Mesenchymal stem cell (in vitro differentiated cells and primary cell): Measurements from ENCODE around the gene PHRF1.

ENCODE experiments used
- DNase-seq: peaks from one replicate; pipeline ENCODE4 v3.0.0-alpha.2; 2013
- H2AFZ ChIP-seq: one replicate; pipeline ENCODE4 v1.6.1; 2013; ENCODE audit warnings: low read depth, mild to moderate bottlenecking, control low read depth, inconsistent platforms, low read length, moderate library complexity
- H2AK5ac ChIP-seq: 2 replicates; pipeline ENCODE4 v1.6.1; 2013; ENCODE audit warnings: low read length, moderate library complexity, mild to moderate bottlenecking, inconsistent platforms; ENCODE audit not compliant: severe bottlenecking
- H2BK120ac ChIP-seq: one replicate; pipeline ENCODE4 v1.6.1; 2013; ENCODE audit warnings: low read depth, mild to moderate bottlenecking, inconsistent platforms, low read length, moderate library complexity
- H2BK12ac ChIP-seq, 2 experiments: one replicate each; pipeline ENCODE4 v1.6.1; 2013; ENCODE audit warnings: inconsistent platforms in 2 of 2, low read length in 2 of 2, mild to moderate bottlenecking in 2 of 2, moderate library complexity in 2 of 2, control low read depth in 1 of 2
- H2BK15ac ChIP-seq: one replicate; pipeline ENCODE4 v1.6.1; 2013; ENCODE audit warnings: mild to moderate bottlenecking, low read depth, inconsistent platforms; ENCODE audit not compliant: poor library complexity, severe bottlenecking
- H2BK5ac ChIP-seq: 2 replicates; pipeline ENCODE4 v1.6.1; 2013; ENCODE audit warnings: low read depth, mild to moderate bottlenecking, low read length, control low read depth, inconsistent platforms; ENCODE audit not compliant: poor library complexity, severe bottlenecking
- H3K14ac ChIP-seq, 2 experiments: one replicate each; pipeline ENCODE4 v1.6.1; 2013; ENCODE audit warnings: inconsistent platforms in 2 of 2, low read length in 2 of 2, control low read depth in 1 of 2, mild to moderate bottlenecking in 1 of 2, moderate library complexity in 1 of 2
- H3K18ac ChIP-seq, 2 experiments: one replicate each; pipeline ENCODE4 v1.6.1; 2013; ENCODE audit warnings: inconsistent platforms in 2 of 2, low read length in 2 of 2, control low read depth in 1 of 2, low read depth in 1 of 2, mild to moderate bottlenecking in 1 of 2
- H3K23ac ChIP-seq, 2 experiments: one replicate each; pipeline ENCODE4 v1.6.1; 2013; ENCODE audit warnings: inconsistent platforms in 2 of 2, low read length in 2 of 2, mild to moderate bottlenecking in 2 of 2, moderate library complexity in 2 of 2, control low read depth in 1 of 2
- H3K27ac ChIP-seq: 2 replicates; pipeline ENCODE4 v1.5.1; 2013; ENCODE audit warnings: mild to moderate bottlenecking, moderate library complexity, low read length, control low read depth, inconsistent platforms; ENCODE audit not compliant: poor library complexity, severe bottlenecking
- H3K27me3 ChIP-seq, 2 experiments: 2 replicates each; pipeline versions ENCODE4 v1.6.1 to v1.7.0; 2013; ENCODE audit warnings: low read length in 2 of 2, mild to moderate bottlenecking in 2 of 2, moderate library complexity in 2 of 2, control low read depth in 1 of 2, inconsistent platforms in 1 of 2; ENCODE audit not compliant: control insufficient read depth in 1 of 2, insufficient read depth in 1 of 2
- H3K36me3 ChIP-seq, 2 experiments: 2 replicates each; pipeline versions ENCODE4 v1.6.1 to v1.7.0; 2013; ENCODE audit warnings: low read length in 2 of 2, control low read depth in 1 of 2, inconsistent platforms in 1 of 2, low read depth in 1 of 2, mild to moderate bottlenecking in 1 of 2; ENCODE audit not compliant: insufficient read depth in 2 of 2, control insufficient read depth in 1 of 2
- H3K4ac ChIP-seq, 2 experiments: one replicate each; pipeline ENCODE4 v1.6.1; 2013; ENCODE audit warnings: inconsistent platforms in 2 of 2, low read length in 2 of 2, mild to moderate bottlenecking in 2 of 2, moderate library complexity in 2 of 2, control low read depth in 1 of 2, low read depth in 1 of 2
- H3K4me1 ChIP-seq: 2 replicates; pipeline ENCODE4 v1.6.1; 2013; ENCODE audit warnings: low read depth, low read length, control low read depth; ENCODE audit not compliant: control insufficient read depth, insufficient read depth
- H3K4me2 ChIP-seq: 2 replicates; pipeline ENCODE4 v1.6.1; 2013; ENCODE audit warnings: low read length, mild to moderate bottlenecking, inconsistent platforms; ENCODE audit not compliant: poor library complexity, severe bottlenecking
- H3K4me3 ChIP-seq, 2 experiments: 2 replicates each; pipeline versions ENCODE4 v1.5.1 to v1.7.0; 2013; ENCODE audit warnings: low read length in 2 of 2, mild to moderate bottlenecking in 2 of 2, control low read depth in 1 of 2, low read depth in 1 of 2; ENCODE audit not compliant: insufficient read depth in 1 of 2
- H3K79me1 ChIP-seq: replicated peaks from 2 replicates; pipeline ENCODE4 v1.6.1; 2013; ENCODE audit warnings: mild to moderate bottlenecking, control low read depth, low read length, inconsistent platforms; ENCODE audit not compliant: poor library complexity, severe bottlenecking
- H3K9ac ChIP-seq: 2 replicates; pipeline ENCODE4 v1.7.0; 2013; ENCODE audit warnings: mild to moderate bottlenecking, low read length, moderate library complexity
- H3K9me3 ChIP-seq: 2 replicates; pipeline ENCODE4 v1.7.0; 2013; ENCODE audit warnings: mild to moderate bottlenecking, low read length; ENCODE audit not compliant: control insufficient read depth
- H4K8ac ChIP-seq: one replicate; pipeline ENCODE4 v1.6.1; 2013; ENCODE audit warnings: inconsistent platforms, mild to moderate bottlenecking, low read length, moderate library complexity
- H4K91ac ChIP-seq: one replicate; pipeline ENCODE4 v1.6.1; 2013; ENCODE audit warnings: mild to moderate bottlenecking, low read length, inconsistent platforms
- WGBS: methylation state at CpG from one replicate; pipeline ENCODE4 v1.1.7; 2013; ENCODE audit warnings: mixed read lengths; 5-methylcytosine and 5-hydroxymethylcytosine counted together

PHRF1 gene

DNA sequence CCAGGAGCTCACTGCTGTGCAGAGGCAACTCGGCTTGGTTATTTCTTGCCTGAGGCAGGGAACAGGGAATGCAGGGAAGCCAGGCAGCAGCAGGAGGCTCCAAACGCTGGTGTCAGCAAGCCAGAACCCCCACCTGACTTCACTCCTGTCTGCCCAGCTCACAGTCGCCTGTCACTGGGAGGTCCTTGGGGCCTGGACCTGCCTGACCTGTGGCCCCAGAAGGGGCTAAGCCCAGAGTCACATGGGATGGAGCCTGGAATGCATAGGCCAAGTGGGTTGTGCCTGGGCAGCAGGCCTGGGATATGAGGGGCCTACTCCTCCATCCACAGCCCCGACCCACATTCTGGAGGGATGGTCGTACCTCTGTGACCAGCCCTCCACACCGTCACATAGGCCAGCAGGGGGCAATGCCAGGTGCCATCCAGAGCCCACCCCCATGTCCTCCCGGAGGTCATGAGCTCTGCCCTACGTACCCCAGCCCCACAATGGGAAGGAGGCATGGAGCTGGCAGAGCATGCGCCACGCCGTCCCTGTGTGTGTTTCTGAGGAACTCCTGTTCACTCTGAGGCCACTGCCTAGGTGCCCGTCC, 10.3 kb upstream of the PHRF1 start:
- Histone ChIP-seq H3K4me1 (peaks cover 52% of the 10 kb centered on the region), H3K27ac (peak overlapping the region; percentile 11), H3K79me1 (peaks cover 31% of the 10 kb centered on the region), H3K27me3 (peaks cover 0 to 29% of the 10 kb centered on the region in 2 experiments), H2BK12ac (no peak overlapping the region), H3K36me3 (peaks cover 0 to 42% of the 10 kb centered on the region in 2 experiments), H4K8ac (no peak overlapping the region), H3K14ac (no peak overlapping the region), H3K18ac (no peak overlapping the region), H2BK120ac (no peak overlapping the region), H2BK15ac (peak overlapping the region; percentile 54), H3K23ac (no peak overlapping the region), H3K9me3 (no peaks in the 10 kb centered on the region), H2AK5ac (no peak overlapping the region), H2BK5ac (no peak overlapping the region), H3K4ac (no peak overlapping the region), H3K9ac (no peak overlapping the region), H2AFZ (no peak overlapping the region), H3K4me2 (no peak overlapping the region), H3K4me3 (no peak overlapping the region), H4K91ac (no peak overlapping the region)
- DNase-seq = no peak
- 88% methylated on average over 10 of the region's 12 CpGs for WGBS

DNA sequence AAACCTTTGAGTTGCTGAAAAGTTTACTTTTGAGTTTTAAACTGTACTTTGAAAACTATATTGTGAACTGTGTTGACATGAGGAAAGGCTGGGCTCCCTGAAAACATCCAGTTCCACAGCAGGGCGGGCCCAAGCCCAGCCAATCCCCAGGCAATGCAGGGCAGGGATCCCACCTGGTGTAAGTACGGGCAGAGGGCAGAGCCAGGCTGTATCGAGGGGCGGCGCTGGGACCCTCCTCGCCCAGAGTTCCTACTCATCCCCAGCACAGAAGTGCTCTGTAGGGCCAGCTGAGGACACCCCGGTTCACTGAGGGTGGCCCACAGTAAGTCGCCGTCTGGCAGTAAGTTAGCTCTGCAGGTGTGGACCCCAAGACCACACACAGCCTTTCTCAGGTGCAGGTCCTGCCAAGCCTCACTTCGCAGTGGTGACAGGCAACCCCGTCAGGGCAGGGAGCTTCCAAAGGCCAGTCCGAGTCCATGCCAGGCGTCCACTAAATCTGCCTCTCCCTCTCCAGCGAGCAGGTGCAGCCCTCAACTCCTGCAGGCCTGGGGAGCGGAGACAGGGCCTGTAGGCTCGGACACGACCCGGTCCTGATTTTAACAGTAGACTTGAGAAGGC, 9.2 kb upstream of the PHRF1 start:
- no peak overlapping the region for H3K23ac ChIP-seq
- H3K4me3 ChIP-seq = peak overlapping the region in 1 of 2 experiments; percentile 80
- no peak overlapping the region for H3K18ac ChIP-seq
- H3K9ac ChIP-seq = no peak overlapping the region
- no peak overlapping the region for H3K14ac ChIP-seq
- peak overlapping the region; percentile 96 for H3K4me2 ChIP-seq
- H2BK120ac ChIP-seq = no peak overlapping the region
- H4K8ac ChIP-seq = peak overlapping the region; percentile 36
- H2AK5ac ChIP-seq = peak overlapping the region; percentile 41
- peaks cover 0 to 39% of the 10 kb centered on the region in 2 experiments for H3K36me3 ChIP-seq
- H3K79me1 ChIP-seq = peaks cover 25% of the 10 kb centered on the region
- DNase-seq = no peak
- H3K9me3 ChIP-seq = no peaks in the 10 kb centered on the region
- H2AFZ ChIP-seq = no peak overlapping the region
- no peak overlapping the region for H4K91ac ChIP-seq
- H3K4ac ChIP-seq = no peak overlapping the region
- H2BK5ac ChIP-seq = no peak overlapping the region
- peaks cover 56% of the 10 kb centered on the region for H3K4me1 ChIP-seq
- H3K27ac ChIP-seq = no peak overlapping the region
- H3K27me3 ChIP-seq = peaks cover 0 to 19% of the 10 kb centered on the region in 2 experiments
- 95% methylated on average over 18 of the region's 18 CpGs for WGBS
- H2BK15ac ChIP-seq = peak overlapping the region; percentile 96
- H2BK12ac ChIP-seq = no peak overlapping the region

DNA sequence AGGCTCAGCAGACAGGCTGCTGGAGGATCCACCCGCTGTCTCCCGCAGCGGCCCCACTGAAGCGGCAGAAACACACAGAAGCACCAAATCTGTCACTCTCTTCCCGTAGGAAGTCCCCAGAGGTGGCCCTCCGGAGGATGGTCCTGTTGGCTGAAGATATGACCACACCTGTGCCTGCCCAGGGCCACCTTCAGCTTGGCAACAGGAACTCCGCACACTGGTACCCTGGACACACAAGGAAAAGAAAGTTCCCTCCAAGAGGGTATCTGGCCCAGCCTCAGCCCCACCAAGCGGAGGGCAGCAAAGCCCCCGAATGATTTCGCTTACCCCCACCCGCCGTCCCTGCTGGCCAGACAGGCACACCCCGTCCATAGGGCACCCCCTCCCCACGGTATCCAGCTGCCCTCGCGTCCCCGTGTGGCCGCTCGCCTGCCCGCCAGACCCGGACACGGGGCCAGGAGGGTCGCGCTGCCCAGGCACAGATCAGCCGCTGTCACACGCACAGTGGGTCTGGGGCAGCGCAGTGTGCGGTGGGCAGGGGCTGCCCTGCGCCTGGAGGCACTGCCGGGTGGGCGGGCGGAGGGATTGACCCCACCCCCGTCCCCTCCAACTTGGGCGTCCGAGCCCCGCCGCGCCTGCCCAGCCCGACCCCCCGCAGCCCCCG, 8.5 kb upstream of the PHRF1 start:
- Histone ChIP-seq H3K4me2 (peak overlapping the region; percentile 96), H3K14ac (peak overlapping the region in 1 of 2 experiments; percentile 80), H2BK15ac (peak overlapping the region; percentile 100), H3K4me3 (peak overlapping the region; percentile 80 to 87), H3K9ac (no peak overlapping the region), H4K91ac (peak overlapping the region; percentile 65), H3K27me3 (peaks cover 0 to 17% of the 10 kb centered on the region in 2 experiments), H3K18ac (peak overlapping the region; percentile 14 to 96), H2BK5ac (no peak overlapping the region), H3K9me3 (no peaks in the 10 kb centered on the region), H4K8ac (peak overlapping the region; percentile 27), H2AFZ (peak overlapping the region; percentile 83), H3K4me1 (peaks cover 50% of the 10 kb centered on the region), H2BK12ac (peak overlapping the region in 1 of 2 experiments; percentile 79), H3K4ac (peak overlapping the region in 1 of 2 experiments; percentile 9), H3K27ac (no peak overlapping the region), H3K23ac (peak overlapping the region in 1 of 2 experiments; percentile 6), H2BK120ac (peak overlapping the region; percentile 68), H3K79me1 (peaks cover 21% of the 10 kb centered on the region), H2AK5ac (no peak overlapping the region), H3K36me3 (peaks cover 0 to 32% of the 10 kb centered on the region in 2 experiments)
- 43% methylated on average over 20 of the region's 41 CpGs for WGBS
- DNase-seq = no peak
